Stimulated activated CD4-positive, alpha-beta T cell treated with anti-CD3 and anti-CD28 coated beads, Interleukin-15, amount 100 ng/mL, for 48 hours (primary cell): Measurements from ENCODE around the gene LRRC73.
A peak's percentile ranks its signal among the peaks of the same experiment; 100 is the strongest.
"Not testable (repeated sequence)": the region's sequence is repeated elsewhere in the genome, so short reads cannot be mapped to it uniquely, and the experiment has no call there.

Experiments
- DNase-seq, 2 donors: peaks; one replicate each; pipeline ENCODE4 v3.0.0-alpha.2; 2020; ENCODE audit warnings: low read depth in 2 of 2

Gene LRRC73

DNA sequence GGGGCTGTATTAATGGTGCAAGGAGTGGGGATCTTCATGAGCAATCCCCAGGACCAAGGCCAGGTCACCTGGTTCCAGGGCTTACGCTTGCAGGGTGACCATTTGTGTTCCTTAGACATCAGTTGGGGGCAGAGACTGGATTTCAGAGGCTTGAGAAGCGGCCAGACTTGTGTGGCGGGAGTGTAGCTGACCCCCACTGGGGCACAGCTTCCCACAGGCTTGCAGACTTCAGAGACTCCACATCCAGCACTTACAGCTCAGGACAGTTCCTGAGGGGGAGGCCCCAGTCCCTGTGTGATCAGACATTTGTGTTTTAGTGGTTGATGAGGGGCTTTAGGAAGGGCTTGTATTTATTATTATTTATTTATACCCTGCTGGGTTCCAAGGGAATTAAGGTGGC, 17.5 kb downstream of the LRRC73 start:
- DNase-seq, result no peak

DNA sequence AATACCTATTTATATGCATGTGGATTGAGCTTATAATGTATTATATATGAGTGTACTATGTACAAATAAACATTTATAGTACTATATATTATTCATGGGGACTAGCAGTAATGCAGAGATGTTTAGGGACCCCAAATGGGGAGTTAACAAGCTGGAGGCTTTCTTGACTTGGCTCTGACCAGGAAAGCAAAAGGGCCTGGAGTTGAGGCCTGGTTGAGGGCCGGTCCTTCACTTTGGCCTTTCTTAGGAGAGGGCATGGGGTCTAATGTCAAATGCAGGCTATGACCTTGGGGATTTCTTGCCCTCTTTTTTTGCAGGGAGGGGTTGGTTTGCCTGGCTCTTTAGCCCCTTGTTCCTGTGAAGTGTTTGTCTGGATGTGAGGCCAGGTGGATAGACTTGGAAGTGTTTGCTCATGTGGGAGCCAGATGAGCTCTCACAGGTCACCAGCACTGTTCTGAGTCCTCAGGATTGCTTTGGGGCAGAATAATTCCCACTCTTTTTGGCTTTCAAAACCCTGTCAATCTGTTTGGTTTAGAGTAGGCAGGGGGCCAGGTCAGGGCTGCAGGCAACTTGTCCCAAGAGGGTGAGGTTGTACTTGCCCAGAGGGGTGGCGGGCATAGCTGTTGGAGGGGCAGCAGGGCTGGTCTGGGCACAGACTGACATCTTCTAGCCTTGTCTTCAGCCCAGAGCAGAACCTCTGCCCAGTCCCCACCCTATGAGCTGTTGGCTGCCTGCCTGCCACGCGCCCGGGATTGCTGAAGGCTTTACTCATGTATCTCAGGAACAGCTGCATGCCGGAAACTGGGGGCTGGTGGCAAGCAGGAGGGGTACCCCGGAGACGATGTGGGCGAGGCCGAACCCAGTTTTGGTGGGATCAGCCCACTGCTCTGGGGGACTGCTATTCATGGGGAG, 18.1 kb downstream of the LRRC73 start:
- no peak for DNase-seq

DNA sequence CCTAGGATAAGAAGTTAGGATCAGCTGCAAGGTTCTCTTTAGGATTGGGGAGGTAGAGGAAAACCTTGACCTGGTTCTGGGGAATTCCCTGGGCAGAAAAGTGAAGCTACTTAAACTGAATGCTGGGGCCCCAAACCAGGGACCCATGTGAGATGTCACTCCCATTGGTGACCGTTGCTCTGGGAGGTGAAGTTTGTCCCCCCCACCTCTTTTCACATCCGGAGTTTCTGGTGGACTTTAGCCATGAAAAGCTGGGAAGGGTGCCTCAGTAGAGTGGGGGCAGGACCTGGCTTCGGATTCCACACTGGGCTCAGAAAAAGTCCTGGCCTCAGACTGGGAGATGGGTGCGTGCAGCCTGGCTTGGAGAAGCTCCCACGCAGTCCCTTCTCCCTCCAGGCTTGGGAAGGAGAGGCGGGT, 19.6 kb downstream of the LRRC73 start:
- no peak for DNase-seq

DNA sequence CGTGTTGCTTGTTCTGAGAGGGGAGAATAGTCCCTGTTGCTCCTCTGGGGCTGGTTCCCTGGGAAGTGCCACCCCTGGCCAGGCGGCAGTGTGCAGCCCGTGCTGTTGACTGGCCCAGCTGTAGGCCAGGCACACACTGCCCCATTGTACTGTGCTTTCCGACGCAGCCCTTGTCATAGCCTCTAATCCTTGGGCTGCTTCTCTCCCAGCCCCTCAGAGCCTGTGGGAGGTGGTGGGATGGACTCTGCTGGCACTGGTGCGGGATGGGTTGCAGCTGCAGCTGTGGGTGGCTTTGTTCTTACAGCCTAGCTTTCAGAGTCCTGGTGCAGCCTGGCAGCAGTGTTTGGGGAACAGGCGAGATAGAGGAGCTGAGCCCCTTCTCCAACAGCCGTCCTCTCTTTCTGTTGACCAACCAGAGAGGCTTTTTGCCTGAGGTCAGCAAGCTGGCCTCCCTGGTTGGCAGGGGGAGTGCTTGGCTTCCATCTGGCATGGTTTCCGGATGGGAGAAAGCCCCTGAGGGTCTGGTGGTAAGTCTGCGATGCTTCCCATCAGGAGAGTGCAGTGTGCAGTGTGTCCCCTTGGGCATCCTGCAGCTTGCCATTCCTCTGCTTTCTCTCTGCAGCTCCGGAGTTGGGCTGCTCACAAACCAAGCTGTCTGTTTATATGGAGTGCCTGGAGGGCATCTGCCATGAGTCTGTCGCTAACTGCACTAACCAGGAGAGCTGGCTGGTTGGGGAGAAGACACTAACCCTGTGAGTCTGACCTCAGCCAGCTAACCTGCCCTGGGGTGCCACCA, 20.7 kb downstream of the LRRC73 start:
- DNase-seq, result no peak

DNA sequence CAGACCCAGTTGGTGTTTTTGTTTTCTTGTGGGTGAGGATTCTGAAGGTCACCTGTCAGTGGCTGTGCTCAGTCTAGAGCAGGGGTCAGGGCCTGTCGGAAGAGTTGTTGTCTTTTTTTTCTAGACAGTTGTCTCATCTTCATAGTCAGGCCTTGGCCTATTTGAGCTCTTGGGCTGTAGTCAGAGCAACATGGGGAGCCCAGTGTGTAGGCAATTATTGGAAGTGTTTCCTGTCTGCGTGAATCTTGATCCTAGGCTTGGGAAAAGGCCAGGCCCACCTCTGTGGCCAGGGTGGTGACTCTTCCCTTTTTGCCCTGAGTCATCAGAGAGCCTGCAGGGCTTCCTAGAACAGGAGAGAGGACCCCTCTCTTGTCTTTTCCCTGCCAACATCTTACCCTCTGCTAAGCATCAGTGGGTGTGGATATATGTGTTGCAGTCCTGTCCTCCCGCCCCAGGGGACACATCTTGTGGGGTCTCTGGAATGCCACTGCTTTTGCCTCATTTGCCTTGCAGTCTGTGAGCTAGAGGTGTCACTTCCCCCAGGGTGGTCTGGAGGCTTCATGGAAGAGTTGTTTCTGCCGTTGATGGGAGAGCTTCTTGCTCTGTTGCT, 21.4 kb downstream of the LRRC73 start:
- DNase-seq, result no peak

DNA sequence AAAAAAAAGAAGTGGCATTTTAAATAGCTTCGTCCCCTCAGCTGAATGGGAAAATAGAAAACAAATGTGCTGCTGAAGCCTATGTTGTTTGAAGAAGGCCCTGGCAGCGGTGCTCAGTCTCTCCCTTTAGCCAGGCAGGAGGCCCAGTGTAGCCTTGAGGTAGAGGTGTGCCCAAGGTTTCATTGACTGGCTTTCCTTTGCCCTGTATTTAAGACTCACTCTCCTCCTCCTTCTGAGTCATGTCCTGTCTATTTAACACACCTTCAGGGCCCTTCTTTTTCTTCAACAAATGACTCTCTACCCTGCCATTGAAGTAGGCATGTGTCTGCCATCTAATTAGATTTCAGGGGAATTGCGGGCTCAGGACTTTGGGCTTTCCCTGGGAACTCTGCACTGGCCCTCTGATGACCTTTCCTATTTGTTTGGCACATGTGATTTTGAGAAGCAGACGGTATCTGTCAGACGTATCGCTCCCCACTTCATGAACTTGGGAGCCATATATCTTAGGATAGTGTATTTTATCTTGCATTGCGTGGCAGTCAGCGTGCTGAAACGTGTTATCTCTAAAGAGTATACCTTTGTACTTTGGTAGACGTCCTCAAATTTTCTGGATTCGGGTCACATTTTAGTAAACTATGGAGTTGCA, 28.4 kb downstream of the LRRC73 start:
- no peak for DNase-seq

DNA sequence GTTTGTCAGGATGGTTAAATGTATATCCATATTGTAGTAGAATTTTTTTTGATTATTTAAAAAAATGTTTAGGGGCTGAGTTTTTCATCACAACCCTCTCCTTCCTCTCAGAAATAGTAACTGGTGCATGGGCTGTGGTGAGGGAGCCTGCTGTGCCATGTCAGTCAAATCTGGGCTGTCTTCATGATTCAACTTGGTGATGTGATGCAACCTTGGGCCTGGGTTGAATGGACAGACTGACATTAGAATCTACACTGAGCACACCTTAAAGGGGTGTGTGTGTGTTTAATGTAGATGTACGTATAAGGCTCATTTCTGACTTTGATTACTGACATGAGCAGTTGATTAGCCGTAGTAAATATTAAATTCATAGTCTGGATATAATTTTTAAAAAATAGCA, 29.1 kb downstream of the LRRC73 start:
- no peak for DNase-seq

DNA sequence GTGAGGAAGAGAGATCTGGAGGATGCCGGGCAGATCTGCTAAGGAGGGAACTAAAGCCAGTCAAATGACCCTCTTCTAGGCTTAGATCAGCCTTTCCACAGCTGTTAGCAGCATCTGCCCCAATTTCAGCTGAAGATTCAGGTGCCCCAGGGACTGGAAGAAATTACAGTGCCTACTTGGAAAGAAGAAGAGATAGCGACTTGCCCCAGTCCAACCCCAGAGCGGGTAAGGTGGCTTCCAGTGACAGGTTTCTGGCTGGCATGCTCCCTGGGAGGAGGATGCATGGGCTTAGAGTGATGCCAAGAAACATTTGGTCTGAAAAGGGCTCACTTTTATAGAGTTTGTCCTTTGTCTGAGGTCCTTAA, 32.2 kb downstream of the LRRC73 start:
- no peak for DNase-seq

DNA sequence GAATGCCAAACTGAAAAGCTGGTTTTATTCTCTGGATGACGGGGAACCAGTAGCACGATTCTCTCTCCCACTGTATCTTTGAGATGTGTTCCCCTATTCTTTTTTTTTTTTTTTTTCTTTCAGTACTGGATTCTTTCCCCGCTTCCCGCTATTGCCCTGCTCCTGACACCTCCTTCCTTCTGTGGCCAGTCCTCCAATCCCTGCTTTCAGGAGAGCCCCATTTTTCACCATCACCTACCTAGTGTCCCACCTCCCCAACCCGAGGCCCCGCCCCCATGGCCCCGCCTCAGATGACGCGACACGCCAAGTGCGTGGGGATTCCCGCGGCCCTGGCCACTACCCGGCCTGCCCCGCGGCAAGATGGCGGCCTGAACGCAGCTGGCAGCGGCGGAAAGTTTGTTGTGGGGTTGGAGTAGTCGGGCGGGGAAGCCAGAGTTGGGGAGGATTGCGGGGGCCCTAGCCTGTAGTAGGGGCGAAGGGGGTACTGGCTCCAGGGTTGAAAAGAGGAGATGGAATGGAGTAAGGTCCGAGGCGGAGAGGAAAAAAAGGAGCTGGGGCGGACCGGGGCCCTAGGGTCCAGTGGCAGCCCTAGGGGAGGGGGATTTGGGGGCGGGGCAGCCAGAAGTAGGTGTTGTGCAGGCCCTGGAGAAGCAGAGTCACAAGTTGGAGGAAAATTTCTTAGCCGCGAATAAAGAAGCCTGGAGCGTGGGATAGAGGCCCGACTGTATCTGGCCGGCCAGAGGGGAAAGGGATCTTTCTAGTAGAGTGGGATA, 32.7 kb downstream of the LRRC73 start, which contains the start of gene TJAP1:
Gene TJAP1 (plus strand): TSS at position 336 of the 773 bp plus-strand sequence. CDS start 21,432 bp downstream, outside the sequence.
- DNase-seq, result peak; percentile 87 to 98

DNA sequence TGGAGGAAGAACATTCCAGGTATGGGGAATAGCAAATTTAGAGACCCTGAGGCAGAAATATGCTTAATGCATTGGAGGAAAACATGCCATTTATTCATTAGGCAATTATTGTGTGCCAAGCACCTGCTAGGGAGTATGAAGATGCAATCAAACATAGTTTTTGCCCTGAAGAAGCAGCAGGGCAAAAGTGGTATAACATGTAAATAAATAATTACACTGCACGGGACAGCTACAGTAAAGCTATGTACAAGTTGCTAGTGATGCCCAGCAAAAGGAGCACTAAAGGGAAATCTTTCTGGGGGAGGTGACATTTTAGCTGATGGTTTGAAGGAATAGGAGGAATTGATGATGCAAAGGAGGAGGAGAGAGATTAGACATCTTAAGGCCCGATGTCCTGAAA, 33.4 kb downstream of the LRRC73 start:
- no peak for DNase-seq

DNA sequence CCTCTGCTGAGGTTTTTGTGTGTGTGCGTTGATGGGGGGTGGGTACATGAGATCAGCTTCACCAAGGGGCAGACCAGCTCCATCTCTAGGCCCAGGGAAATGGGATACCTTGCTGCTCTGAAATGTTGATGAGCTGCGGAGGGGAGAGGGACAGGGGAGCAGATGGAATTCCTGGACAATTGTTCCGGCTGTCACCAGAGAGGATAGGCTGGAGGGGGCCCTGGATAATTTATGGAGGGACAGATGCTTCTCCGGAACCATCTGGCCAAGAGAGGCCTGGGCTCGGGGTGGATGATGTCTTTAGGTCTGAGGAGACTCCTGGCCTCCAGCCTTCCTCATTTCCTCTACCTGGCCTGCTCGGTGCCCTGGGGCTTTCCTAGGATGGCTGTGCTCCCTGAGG, 34.6 kb downstream of the LRRC73 start:
- DNase-seq, result no peak

DNA sequence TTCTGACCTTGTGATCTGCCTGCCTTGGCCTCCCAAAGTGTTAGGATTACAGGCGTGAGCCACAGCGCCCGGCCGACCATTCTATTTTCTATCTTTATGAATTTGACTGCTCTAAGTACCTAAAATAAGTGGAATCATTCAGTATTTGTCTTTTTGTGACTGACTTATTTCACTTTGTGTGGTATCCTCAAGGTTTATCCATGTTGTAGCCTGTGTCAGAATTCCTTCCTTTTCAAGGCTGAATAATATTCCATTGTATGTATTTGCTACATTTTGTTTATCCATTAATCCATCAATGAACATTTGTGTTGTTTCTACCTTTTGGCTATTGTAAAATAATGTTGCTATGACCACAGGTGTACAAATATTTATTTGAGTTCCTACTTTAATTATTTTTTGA, 37.6 kb downstream of the LRRC73 start:
- DNase-seq, result no peak

DNA sequence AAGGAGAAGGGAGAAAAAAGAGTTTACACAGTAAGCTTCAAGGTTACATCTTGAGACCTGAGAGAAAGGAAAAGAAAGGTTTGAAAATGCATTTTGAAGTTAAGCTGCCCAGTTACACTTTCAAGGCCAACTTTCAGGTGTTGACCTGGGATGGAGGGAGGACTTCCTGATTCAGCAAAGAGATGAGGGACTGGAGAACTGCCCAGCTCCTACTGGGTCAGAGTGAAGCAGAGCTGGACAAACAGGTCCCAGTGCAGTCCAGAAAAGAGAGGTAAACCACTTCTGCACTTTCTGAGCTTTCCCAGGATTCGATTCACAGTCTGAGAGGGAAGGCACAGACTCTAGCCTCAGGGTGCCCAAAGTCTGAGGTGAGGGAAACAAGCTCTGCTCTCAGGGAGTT, 38.7 kb downstream of the LRRC73 start:
- DNase-seq, result no peak

DNA sequence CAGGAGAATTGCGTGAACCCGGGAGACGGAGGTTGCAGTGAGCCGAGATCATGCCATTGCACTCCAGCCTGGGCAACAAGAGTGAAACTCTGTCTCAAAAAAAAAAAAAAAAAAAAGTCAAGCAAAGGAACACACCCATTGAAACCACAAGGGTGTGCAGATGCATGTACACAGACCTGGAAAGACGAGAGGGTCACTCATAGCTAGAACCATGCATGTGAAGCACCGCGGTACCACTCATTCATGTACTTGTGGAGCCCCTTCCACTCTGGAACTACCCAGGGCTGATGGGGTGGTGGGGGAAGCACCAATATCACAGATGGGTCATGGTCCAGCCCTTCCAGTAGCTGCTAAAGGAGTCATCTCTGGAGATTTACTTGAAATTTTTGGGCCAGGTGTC, 40.2 kb downstream of the LRRC73 start:
- DNase-seq, result no peak

DNA sequence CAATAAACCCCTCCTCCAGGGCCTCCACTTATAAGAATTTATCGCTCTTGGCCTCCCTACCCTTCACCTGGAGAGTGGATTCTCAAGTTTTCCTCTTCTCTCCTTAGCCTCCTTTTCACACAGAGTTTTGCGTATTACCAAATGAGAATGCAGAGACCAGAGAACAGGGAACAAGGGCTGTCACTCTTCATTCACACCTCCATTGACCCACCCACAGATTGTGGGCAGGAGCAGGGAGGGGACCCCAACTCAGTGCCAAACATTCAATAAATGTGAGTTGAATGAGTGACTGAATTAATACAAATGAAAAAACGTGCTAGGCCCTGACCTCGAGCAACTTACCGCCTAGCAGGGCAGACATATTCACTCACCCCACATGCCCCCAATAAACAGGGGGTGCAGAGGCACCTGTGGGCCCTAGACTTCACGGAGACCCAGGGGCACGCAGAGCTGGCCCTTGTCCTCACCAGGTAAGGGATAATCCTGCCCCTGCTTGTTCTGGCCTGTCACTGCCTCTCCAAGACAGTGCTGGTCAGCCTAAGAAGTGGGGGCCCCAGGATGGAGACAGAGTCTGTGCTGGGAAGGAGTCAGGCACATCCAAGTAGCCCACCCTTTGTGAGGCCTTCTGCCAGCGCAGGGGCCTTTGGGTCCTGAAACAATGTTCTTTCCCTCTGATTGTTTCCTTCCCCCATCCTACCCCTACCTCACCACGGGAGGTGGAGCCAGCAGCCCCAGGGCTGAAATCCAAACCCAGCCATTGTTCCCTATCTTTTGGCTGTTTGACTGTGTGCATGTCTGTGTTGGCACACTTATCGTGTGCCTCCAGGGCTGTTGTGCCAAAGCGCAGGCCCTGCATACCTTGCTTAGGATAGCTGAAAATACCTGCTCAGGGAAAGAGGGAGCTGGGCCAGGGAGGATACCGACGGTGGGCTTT, 41.1 kb downstream of the LRRC73 start:
- no peak for DNase-seq

DNA sequence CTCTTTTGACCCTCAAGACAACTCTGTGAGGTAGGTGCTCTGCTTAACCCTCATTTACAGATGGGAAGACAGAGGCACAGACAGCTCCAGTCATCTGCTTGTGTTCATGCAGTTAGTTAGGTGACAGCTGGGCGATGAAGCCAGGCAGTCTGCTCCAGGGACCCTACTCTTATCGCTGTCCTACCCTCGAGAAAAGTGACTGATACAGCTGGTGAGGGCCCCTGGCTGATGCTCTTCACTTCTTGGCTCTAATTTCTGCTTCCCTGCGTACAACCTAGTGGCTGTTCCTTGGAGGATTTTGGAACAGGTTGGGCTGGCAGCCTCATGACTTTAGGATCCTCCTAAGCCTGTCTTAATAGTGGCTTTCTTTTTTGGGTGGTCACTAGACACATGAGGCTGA, 41.9 kb downstream of the LRRC73 start:
- no peak for DNase-seq

DNA sequence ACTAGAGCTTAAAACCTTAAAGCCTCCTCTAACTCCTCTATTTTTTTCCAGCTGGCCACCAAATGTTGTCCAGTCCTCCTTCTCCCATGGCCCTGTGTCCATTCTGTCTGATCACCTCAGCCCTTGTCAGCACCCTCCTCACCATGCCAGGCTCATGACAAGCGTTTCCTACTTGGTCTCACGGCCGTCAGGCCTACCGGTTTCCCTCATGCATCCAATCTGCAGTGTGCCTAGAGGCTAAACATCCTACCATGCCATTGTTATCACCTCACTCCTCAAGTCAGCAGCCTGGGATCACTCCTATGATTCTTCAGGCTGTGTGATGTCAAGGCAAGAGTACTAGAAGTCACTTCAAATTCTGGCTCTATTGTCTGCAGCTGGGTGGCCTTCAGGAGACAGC, 42.4 kb downstream of the LRRC73 start:
- no peak for DNase-seq

DNA sequence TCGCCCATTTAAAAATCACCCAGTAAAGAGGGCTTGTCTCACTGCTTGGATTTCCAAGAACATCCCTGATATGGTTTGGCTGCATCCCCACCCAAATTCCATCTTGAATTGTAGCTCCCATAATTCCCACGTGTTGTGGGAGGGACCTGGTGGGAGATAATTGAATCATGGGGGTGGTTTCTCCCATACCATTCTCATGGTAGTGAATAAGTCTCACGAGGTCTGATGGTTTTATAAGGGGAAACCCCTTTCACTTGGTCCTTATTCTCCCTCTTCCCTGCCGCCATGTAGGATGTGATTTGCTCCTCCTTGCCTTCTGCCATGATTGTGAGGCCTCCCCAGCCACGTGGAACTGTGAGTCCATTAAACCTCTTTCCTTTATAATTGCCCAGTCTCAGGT, 42.9 kb downstream of the LRRC73 start:
- not testable (repeated sequence) for DNase-seq

DNA sequence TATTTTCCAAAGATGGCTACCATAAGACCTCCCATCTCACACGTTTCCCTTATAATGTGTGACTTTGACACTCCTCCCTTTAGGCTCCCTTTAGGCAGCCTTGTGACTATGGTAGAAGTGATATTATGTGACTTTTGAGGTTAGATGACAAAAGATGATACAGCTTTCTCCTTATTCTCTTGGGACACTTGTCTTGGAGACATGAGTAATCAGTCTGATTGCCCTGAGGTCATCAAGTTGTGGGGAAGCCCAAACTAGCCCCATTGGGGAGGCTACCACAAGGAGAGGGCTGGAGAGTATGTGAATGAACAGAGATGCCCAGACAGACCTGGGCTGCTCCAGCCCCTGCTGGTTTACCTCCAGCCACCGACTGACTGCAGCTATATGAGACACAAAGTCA, 44.2 kb downstream of the LRRC73 start:
- no peak for DNase-seq

DNA sequence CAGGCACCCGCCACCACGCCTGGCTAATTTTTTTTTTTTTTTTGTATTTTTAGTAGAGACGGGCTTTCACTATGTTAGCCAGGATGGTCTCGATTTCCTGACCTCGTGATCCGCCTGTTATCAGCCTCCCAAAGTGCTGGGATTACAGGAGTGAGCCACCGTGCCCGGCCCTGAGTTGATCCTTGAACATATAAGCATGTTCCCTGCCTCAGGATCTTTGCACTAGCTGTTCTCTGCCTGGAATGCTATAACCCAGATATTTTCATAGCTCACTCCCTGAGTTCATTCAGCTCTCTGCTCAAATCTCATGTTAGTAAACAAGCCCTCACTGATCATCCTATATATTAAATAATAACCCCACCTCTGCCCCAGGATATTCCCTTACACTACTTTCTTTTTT, 45.8 kb downstream of the LRRC73 start:
- DNase-seq, result no peak
